GM19324 (cell line): ENCODE data around the gene KLF13.
"Not testable (repeated sequence)": the region's sequence is repeated elsewhere in the genome, so short reads cannot be mapped to it uniquely, and the experiment has no call there.

Experiments used
- ATAC-seq: cut with Tn5 transposase; IDR thresholded peaks from one replicate; pipeline ENCODE4 v1.9.1; 2021; ENCODE audit warnings: mild to moderate bottlenecking, moderate library complexity; ENCODE audit not compliant: unreplicated experiment, low FRiP score

KLF13 gene

GRCh38 chr15:31344266-31344665 lies 17.6 kb downstream of the KLF13 start:
- ATAC-seq: no peak

GRCh38 chr15:31344823-31345605 lies 18.4 kb downstream of the KLF13 start:
- peak; percentile 44 for ATAC-seq

- peak; percentile 32 for ATAC-seq
These were observed 19.2 kb downstream of the KLF13 start for GRCh38 chr15:31345606-31346366.

GRCh38 chr15:31346367-31347066 lies 19.9 kb downstream of the KLF13 start:
- ATAC-seq: peak; percentile 36

- no peak for ATAC-seq
These were observed 20.7 kb downstream of the KLF13 start for GRCh38 chr15:31347067-31347975.

GRCh38 chr15:31347981-31348803 lies 21.6 kb downstream of the KLF13 start:
- no peak for ATAC-seq

GRCh38 chr15:31349233-31350141 lies 22.9 kb downstream of the KLF13 start:
- ATAC-seq: no peak

GRCh38 chr15:31350771-31351170 lies 24.1 kb downstream of the KLF13 start:
- ATAC-seq: no peak

- no peak for ATAC-seq
These were observed 25.7 kb downstream of the KLF13 start for GRCh38 chr15:31352339-31352751.

- peak; percentile 76 for ATAC-seq
These were observed 26.5 kb downstream of the KLF13 start for GRCh38 chr15:31352911-31353811.

GRCh38 chr15:31353931-31354330 lies 27.3 kb downstream of the KLF13 start:
- ATAC-seq: no peak

GRCh38 chr15:31356097-31356496 lies 29.5 kb downstream of the KLF13 start:
- ATAC-seq: not testable (repeated sequence)

GRCh38 chr15:31357148-31357547 lies 30.5 kb downstream of the KLF13 start:
- no peak for ATAC-seq

GRCh38 chr15:31358163-31358562 lies 31.5 kb downstream of the KLF13 start:
- no peak for ATAC-seq

- no peak for ATAC-seq
These were observed 32.5 kb downstream of the KLF13 start for GRCh38 chr15:31358957-31359701.

- ATAC-seq: no peak
These were observed 33.1 kb downstream of the KLF13 start for GRCh38 chr15:31359702-31360111.

GRCh38 chr15:31360158-31360561 lies 33.5 kb downstream of the KLF13 start:
- ATAC-seq: no peak
